Measurements from ENCODE around the gene DNAAF1. TPM values are rescaled to one million over a fixed set of nuclear protein-coding genes. Genes with fewer than 3 reads are reported as not detected.

The DNAAF1 gene
- polyA plus RNA-seq, 1 of the 3 experiments (the other 2 are of a cell fraction) = 0.35 TPM

DNA sequence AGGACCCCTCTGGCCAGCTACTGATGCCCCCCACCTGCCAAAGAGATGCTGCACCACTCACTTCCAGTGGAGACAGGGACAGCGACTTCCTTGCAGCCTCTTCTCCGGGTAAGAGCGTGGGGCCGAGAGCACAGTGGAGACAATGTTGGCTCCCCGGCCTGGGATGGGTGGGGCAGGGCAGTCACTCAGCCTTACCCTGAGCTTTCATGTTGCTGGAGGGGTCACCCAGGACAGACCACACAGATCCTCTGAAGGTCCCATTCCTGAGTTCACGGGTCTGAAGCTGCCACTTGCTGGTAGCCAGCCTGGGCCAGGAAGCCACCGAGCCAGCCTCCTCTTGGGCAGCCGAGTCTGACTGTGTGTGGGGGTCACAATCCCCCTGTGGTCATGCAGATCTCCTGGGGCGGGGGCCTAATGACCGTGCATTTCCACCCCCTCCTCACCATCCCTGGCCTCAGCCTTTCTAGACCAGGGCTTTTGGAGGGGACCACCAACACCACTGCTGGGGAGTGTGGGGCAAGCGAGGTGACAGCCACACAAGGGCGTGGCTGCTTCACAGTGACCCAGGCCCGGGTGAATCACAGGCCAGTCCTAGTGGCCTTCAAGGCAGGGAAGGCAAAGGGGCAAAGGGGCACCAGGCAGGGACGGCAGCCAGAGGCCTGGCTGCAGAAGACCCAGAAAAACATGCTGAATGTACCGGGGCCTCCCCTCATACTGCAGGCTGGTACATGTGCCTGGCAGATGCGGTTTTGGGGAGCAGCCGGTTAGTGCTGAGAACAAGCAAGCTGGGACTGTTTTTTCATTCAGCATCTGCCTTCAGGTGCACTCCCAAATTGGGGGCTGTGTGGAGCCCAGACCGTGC, 31.3 kb downstream of the DNAAF1 start:
- H3K9me2 ChIP-seq = no peaks in the 10 kb centered on the region
- no peak for DNase-seq
- 94% methylated on average over 12 of the region's 18 CpGs for WGBS (ENCODE audit: low lambda C conversion rate)
- CTCF ChIA-PET = interaction anchor here (0.8 to 9.0 kb wide), 23 partner anchors 8 to 308 kb away, joined by 3 to 109 read pairs (median 7); partner anchors contain the start of genes ADAD2, MBTPS1 and TAF1C
- no peak overlapping the region for H3K9ac ChIP-seq
- H4K20me1 ChIP-seq (ENCODE audit: insufficient read depth) = 0 out of 2 replicates have a peak, but pooled peaks cover 5% of the 10 kb centered on the region
- H3K36me3 ChIP-seq (replicated peaks in 1 of 2; ENCODE audit: control insufficient read depth in 1 of 2, insufficient read depth in 2 of 2, low read length in 1 of 2) = peaks cover 0 to 29% of the 10 kb centered on the region in 2 experiments
- no peak overlapping the region for H2AFZ ChIP-seq (ENCODE audit: low read depth)
- no peaks in the 10 kb centered on the region for H3K79me2 ChIP-seq (ENCODE audit: insufficient read depth)
- TF ChIP-seq EZH2phosphoT487 (IDR thresholded peaks at IDR 0.05; ENCODE audit: borderline replicate concordance, low read depth) = no peak
- H3K4me1 ChIP-seq (ENCODE audit: control insufficient read depth in 1 of 2, insufficient read depth in 2 of 2, low read depth in 1 of 2, low read length in 1 of 2) = peaks cover 0 to 7% of the 10 kb centered on the region in 2 experiments; a peak in 1 of 4 replicates
- H3K4me2 ChIP-seq = peak overlapping the region; percentile 15; the same call in 1 of the 2 replicates
- no peak overlapping the region for H3K27ac ChIP-seq (ENCODE audit: low read depth in 2 of 2, low read length in 1 of 2)
- H3K4me3 ChIP-seq (ENCODE audit: low read depth in 2 of 2, low read length in 1 of 2) = no peak overlapping the region
- no peaks in the 10 kb centered on the region for H3K27me3 ChIP-seq (ENCODE audit: insufficient read depth)
- no peaks in the 10 kb centered on the region for H3K9me3 ChIP-seq
- no peaks in the 10 kb centered on the region for H3F3A ChIP-seq (replicated peaks; ENCODE audit: insufficient read depth)
- POLR2A ChIA-PET = interaction anchor here (1.2 kb wide), 1 partner anchor 11 kb away, joined by 4 read pairs; the partner anchor contains the start of gene TAF1C

DNA sequence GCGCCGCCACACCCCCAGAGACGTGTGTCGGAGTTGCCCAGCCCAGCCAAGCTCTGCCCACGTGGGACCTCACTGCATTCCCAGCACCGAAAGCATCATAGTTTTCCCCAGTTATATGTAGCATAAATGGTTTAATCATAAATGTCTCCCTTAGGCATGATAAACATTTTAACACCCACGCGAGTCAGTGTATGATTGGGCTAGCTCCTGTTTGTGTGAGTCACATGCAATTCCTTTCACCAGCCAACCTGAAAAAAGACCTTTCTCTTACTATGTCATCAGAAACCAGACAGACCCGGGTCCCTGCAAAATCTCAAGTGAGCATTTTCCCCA, 32.6 kb downstream of the DNAAF1 start:
- no peak overlapping the region for H3K27ac ChIP-seq (ENCODE audit: low read depth in 2 of 2, low read length in 1 of 2)
- no peaks in the 10 kb centered on the region for H3K9me2 ChIP-seq
- H4K20me1 ChIP-seq (ENCODE audit: insufficient read depth) = 0 out of 2 replicates have a peak, but pooled peaks cover 5% of the 10 kb centered on the region
- H3K36me3 ChIP-seq (replicated peaks in 1 of 2; ENCODE audit: control insufficient read depth in 1 of 2, insufficient read depth in 2 of 2, low read length in 1 of 2) = peaks cover 0 to 42% of the 10 kb centered on the region in 2 experiments
- no peak overlapping the region for H3K4me2 ChIP-seq
- H3K4me3 ChIP-seq (ENCODE audit: low read depth in 2 of 2, low read length in 1 of 2) = no peak overlapping the region
- H3K9me3 ChIP-seq = no peaks in the 10 kb centered on the region
- TF ChIP-seq MEF2A (IDR thresholded peaks at IDR 0.05; ENCODE audit: borderline replicate concordance, low read depth) (no peak), POLR2AphosphoS5 (IDR thresholded peaks at IDR 0.05; ENCODE audit: low read depth, low read length) (no peak), SMC3 (IDR thresholded peaks at IDR 0.05; ENCODE audit: low read depth, low read length) (no peak), TCF12 (IDR thresholded peaks at IDR 0.05) (no peak)
- TF ChIP-seq, protein P1, sequence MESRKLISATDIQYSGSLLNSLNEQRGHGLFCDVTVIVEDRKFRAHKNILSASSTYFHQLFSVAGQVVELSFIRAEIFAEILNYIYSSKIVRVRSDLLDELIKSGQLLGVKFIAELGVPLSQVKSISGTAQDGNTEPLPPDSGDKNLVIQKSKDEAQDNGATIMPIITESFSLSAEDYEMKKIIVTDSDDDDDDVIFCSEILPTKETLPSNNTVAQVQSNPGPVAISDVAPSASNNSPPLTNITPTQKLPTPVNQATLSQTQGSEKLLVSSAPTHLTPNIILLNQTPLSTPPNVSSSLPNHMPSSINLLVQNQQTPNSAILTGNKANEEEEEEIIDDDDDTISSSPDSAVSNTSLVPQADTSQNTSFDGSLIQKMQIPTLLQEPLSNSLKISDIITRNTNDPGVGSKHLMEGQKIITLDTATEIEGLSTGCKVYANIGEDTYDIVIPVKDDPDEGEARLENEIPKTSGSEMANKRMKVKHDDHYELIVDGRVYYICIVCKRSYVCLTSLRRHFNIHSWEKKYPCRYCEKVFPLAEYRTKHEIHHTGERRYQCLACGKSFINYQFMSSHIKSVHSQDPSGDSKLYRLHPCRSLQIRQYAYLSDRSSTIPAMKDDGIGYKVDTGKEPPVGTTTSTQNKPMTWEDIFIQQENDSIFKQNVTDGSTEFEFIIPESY (IDR thresholded peaks at IDR 0.05; ENCODE audit: borderline replicate concordance, low read depth) = no peak
- TF ChIP-seq, protein P2, sequence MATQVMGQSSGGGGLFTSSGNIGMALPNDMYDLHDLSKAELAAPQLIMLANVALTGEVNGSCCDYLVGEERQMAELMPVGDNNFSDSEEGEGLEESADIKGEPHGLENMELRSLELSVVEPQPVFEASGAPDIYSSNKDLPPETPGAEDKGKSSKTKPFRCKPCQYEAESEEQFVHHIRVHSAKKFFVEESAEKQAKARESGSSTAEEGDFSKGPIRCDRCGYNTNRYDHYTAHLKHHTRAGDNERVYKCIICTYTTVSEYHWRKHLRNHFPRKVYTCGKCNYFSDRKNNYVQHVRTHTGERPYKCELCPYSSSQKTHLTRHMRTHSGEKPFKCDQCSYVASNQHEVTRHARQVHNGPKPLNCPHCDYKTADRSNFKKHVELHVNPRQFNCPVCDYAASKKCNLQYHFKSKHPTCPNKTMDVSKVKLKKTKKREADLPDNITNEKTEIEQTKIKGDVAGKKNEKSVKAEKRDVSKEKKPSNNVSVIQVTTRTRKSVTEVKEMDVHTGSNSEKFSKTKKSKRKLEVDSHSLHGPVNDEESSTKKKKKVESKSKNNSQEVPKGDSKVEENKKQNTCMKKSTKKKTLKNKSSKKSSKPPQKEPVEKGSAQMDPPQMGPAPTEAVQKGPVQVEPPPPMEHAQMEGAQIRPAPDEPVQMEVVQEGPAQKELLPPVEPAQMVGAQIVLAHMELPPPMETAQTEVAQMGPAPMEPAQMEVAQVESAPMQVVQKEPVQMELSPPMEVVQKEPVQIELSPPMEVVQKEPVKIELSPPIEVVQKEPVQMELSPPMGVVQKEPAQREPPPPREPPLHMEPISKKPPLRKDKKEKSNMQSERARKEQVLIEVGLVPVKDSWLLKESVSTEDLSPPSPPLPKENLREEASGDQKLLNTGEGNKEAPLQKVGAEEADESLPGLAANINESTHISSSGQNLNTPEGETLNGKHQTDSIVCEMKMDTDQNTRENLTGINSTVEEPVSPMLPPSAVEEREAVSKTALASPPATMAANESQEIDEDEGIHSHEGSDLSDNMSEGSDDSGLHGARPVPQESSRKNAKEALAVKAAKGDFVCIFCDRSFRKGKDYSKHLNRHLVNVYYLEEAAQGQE (IDR thresholded peaks at IDR 0.05; ENCODE audit: low read depth, low read length) = no peak
- WGBS (ENCODE audit: low lambda C conversion rate) = 73% methylated on average over 9 of the region's 9 CpGs
- no peak for DNase-seq
- ChIA-PET POLR2A (no interaction called here), CTCF (interaction anchor here (1.2 to 9.0 kb wide), 6 partner anchors 11 to 221 kb away, joined by 3 to 109 read pairs (median 11); partner anchors contain the start of genes ADAD2 and TAF1C)
- no peaks in the 10 kb centered on the region for H3F3A ChIP-seq (replicated peaks; ENCODE audit: insufficient read depth)
- no peaks in the 10 kb centered on the region for H3K79me2 ChIP-seq (ENCODE audit: insufficient read depth)
- peaks cover 0 to 7% of the 10 kb centered on the region in 2 experiments; a peak in 1 of 4 replicates for H3K4me1 ChIP-seq (ENCODE audit: control insufficient read depth in 1 of 2, insufficient read depth in 2 of 2, low read depth in 1 of 2, low read length in 1 of 2)
- H3K9ac ChIP-seq = no peak overlapping the region
- H3K27me3 ChIP-seq (ENCODE audit: insufficient read depth) = no peaks in the 10 kb centered on the region
- H2AFZ ChIP-seq (ENCODE audit: low read depth) = no peak overlapping the region
